K562 (cell line): ENCODE measurements around the gene PARD6A. TPM values are rescaled to one million over a fixed set of nuclear protein-coding genes. Genes with fewer than 3 reads are reported as not detected.

Experiments used
- ATAC-seq: fragments of 200-7000 bp; cut with Tn5 transposase; 3 replicates; pipeline ENCODE4 v1.9.1; 2020; ENCODE audit warnings: moderate library complexity
- BruUV-seq: library from RNA; stranded (reverse); fragments of 400-500 nt; replicated peaks from 2 replicates; lab custom pipeline; 2021; lab: Mats Ljungman, UMichigan
- CTCF ChIA-PET: fragments of 300-600 bp; formaldehyde crosslinking; extraction: SDS; loops from one replicate; lab custom pipeline; 2021; ENCODE audit warnings: low intra/inter-chr PET ratio; lab: Yijun Ruan, JAX
- POLR2A ChIA-PET: fragments of 300-600, 350-650 bp; sonication (Branson Sonifier 250); formaldehyde crosslinking; extraction: SDS; loops from one replicate; lab custom pipeline; 2021; ENCODE audit warnings: antibody characterized with exemption, inconsistent platforms; lab: Yijun Ruan, JAX
- DNase-seq, 4 experiments: peaks; one replicate each; pipeline versions ENCODE4 v3.0.0 to v3.0.0-alpha.2; 2011 to 2018; ENCODE audit warnings: low spot score in 3 of 4, mixed read lengths in 3 of 4; ENCODE audit errors: extremely low read depth in 1 of 4
- FAIRE-seq: peaks from 2 replicates; lab custom pipeline; 2011; peaks lifted over from hg19 to GRCh38; lab: Jason Lieb, UNC
- H2AFZ ChIP-seq: 2 replicates; pipeline ENCODE4 v1.6.0; 2011; ENCODE audit warnings: low read depth, low read length, control low read depth, inconsistent platforms
- H3K27ac ChIP-seq: fragments of 200-600 bp; 3 replicates; pipeline ENCODE4 v1.8.0; 2011; ENCODE audit warnings: low read depth, mild to moderate bottlenecking, control low read depth, inconsistent platforms, low read length, moderate library complexity, mixed read lengths; ENCODE audit errors: extremely low read depth
- H3K27me3 ChIP-seq, 2 experiments: fragments of 300-600 bp in 1 of 2; 2 replicates in 1 of 2; 3 replicates in 1 of 2; pipeline versions ENCODE4 v1.6.0 to v1.8.0; 2011; ENCODE audit warnings: inconsistent platforms in 2 of 2, low read length in 2 of 2, mild to moderate bottlenecking in 1 of 2, mixed read lengths in 1 of 2, moderate library complexity in 1 of 2; ENCODE audit not compliant: control insufficient read depth in 2 of 2, insufficient read depth in 2 of 2
- H3K36me3 ChIP-seq: fragments of 300-600 bp; 3 replicates; pipeline ENCODE4 v1.8.0; 2011; ENCODE audit warnings: mild to moderate bottlenecking, low read length, inconsistent platforms; ENCODE audit not compliant: control insufficient read depth, insufficient read depth
- H3K4me1 ChIP-seq, 2 experiments: fragments of 200-600 bp in 1 of 2; replicated peaks in 1 of 2; 2 replicates in 1 of 2; 3 replicates in 1 of 2; pipeline versions ENCODE4 v1.5.1 to v1.8.0; 2011; ENCODE audit warnings: inconsistent platforms in 2 of 2, low read length in 2 of 2, mild to moderate bottlenecking in 1 of 2, mixed read lengths in 1 of 2, moderate library complexity in 1 of 2; ENCODE audit not compliant: control insufficient read depth in 2 of 2, insufficient read depth in 2 of 2
- H3K4me2 ChIP-seq: 2 replicates; pipeline ENCODE4 v1.6.1; 2011; ENCODE audit warnings: low read length, control low read depth, inconsistent platforms, mixed read lengths; ENCODE audit not compliant: insufficient read depth
- H3K4me3 ChIP-seq: fragments of 200-600 bp; sonication (generic), shearing (Covaris generic); 2 replicates; pipeline ENCODE4 v1.5.1; 2016; ENCODE audit warnings: control low read depth, inconsistent platforms
- H3K79me2 ChIP-seq: fragments of 200-600 bp; 3 replicates; pipeline ENCODE4 v1.8.0; 2011; ENCODE audit warnings: low read length, inconsistent platforms; ENCODE audit not compliant: control insufficient read depth, insufficient read depth
- H3K9ac ChIP-seq, 2 experiments: 2 replicates each; pipeline versions ENCODE4 v1.6.0 to v1.6.1; 2011; ENCODE audit warnings: low read depth in 2 of 2, low read length in 2 of 2, control low read depth in 1 of 2, inconsistent platforms in 1 of 2, mild to moderate bottlenecking in 1 of 2, mixed read lengths in 1 of 2; ENCODE audit not compliant: insufficient read depth in 1 of 2
- H3K9me1 ChIP-seq: one replicate; pipeline ENCODE4 v1.6.0; 2011; ENCODE audit warnings: inconsistent platforms, mild to moderate bottlenecking, low read length, moderate library complexity; ENCODE audit not compliant: control insufficient read depth, insufficient read depth
- H3K9me3 ChIP-seq: replicated peaks from 2 replicates; pipeline ENCODE4 v1.5.1; 2011; ENCODE audit warnings: low read depth, low read length, inconsistent platforms; ENCODE audit not compliant: control insufficient read depth, insufficient read depth
- H4K20me1 ChIP-seq: replicated peaks from 2 replicates; pipeline ENCODE4 v1.6.1; 2011; ENCODE audit warnings: low read length, inconsistent platforms, mixed read lengths; ENCODE audit not compliant: control insufficient read depth, insufficient read depth
- TAL1 ChIP-seq: fragments of 450-650 bp; IDR thresholded peaks from 2 replicates; pipeline ENCODE4 v1.6.1; 2016; ENCODE audit warnings: mild to moderate bottlenecking
- ZNF263 ChIP-seq: sonication (generic); formaldehyde crosslinking; IDR thresholded peaks from 2 replicates; pipeline ENCODE4 v1.8.0; 2022; ENCODE audit warnings: mild to moderate bottlenecking, missing genetic modification reagents, borderline replicate concordance
- ZNF407 ChIP-seq: fragments of 450-650 bp; IDR thresholded peaks from 2 replicates; pipeline ENCODE4 v1.6.1; 2016; ENCODE audit warnings: low read depth
- WGBS: fragments of 100-300 bp; shearing (Covaris generic); methylation state at CpG from one replicate; pipeline ENCODE4 v1.1.6; 2016; ENCODE audit warnings: low coverage, mixed read lengths; ENCODE audit not compliant: insufficient coverage; ENCODE audit errors: missing lambda C conversion rate; 5-methylcytosine and 5-hydroxymethylcytosine counted together
- in situ Hi-C: fragments of 300-500 bp; cut with MboI; formaldehyde crosslinking; loops from 4 replicates; pipeline ENCODE4 v1.15.0; 2018; ENCODE audit warnings: inconsistent platforms, mixed read lengths
- intact Hi-C: fragments of 100-400 bp; cut with micrococcal nuclease; formaldehyde crosslinking; loops from 2 replicates; pipeline ENCODE4 v1.14.2; 2022
- polyA plus RNA-seq, 8 experiments: library from polyadenylated mRNA; depleted of rRNA in 4 of 8; stranded (reverse) in 5 of 8; unstranded in 3 of 8; fragments of >200 nt; fragmentation: Nextera tagmentation in 2 of 8; fragmentation: Illumina TruSeq in 1 of 8; extraction: Ambion mirVana in 2 of 8; extraction: Trizol in 1 of 8; gene quantifications; 2 replicates each; pipeline versions ENCODE4 v1.2.1 to v1.2.3, GENCODE V29; 2011 to 2014; ENCODE audit warnings: inconsistent platforms in 1 of 8, missing spikeins in 1 of 8
- total RNA-seq, 7 experiments: library from RNA; depleted of rRNA in 6 of 7; stranded (reverse); fragments of >200 nt in 6 of 7; fragmentation: Illumina TruSeq in 2 of 7; extraction: Trizol in 2 of 7; gene quantifications; 2 replicates each; pipeline versions ENCODE4 v1.2.1 to v1.2.3, GENCODE V29; 2011 to 2021; ENCODE audit warnings: low replicate concordance in 1 of 7
- TF ChIP-seq, protein P1 (sequence below): sonication (generic); formaldehyde crosslinking; IDR thresholded peaks from 2 replicates; pipeline ENCODE4 v1.4.0; 2020; ENCODE audit warnings: mild to moderate bottlenecking, missing genetic modification reagents

The PARD6A gene
- total and polyA plus RNA-seq, 9 of the 15 experiments (the other 6 are each of a cell fraction or from before 2014, with no cell fraction given), result 0.04 to 2.0 (median 0.44) TPM

DNA sequence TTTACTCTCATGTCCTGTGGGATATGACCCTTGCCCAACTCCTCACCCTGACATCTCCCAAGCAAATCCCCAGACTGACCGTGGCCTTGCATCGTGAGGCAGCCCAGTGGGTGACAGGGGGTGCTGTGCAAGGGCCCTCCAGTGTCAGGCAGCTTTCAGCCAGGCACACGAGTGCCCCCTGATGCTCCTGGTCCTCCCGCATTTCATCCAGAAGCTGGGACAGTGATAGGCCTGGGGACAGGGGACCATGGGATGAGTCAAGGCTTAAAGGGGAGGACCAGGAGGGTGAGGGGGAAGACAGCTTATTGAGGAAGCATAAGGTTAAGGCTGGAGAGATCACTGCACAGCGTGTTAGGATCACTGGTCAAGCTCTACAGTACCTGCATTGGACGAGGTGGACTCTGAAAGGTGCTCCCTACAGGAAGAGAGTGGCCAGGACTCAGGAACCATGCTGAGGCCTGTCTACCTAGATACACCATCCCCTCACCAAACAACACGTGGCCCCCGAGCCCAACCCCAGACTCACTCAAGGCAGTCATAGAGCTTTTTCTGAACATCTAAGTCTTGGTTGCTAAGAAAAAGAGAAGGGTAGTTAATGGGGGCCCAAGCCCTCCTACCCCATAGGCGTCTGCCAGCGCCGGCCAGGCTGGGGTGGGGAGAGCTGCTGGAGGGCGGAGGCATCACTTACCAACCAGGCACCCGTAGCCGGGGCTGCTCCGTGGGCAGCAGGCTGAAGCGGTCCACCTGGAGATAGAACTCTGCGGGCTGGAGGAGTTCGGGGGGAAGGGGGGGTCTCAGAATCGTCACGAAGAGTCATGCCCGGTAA is 1.7 kb upstream of the PARD6A start:
- Histone ChIP-seq H3K4me2 (peak overlapping the region; percentile 99), H3K9ac (peak overlapping the region; percentile 73 to 96), H3K9me3 (no peaks in the 10 kb centered on the region), H3K27ac (no peak overlapping the region; the same call in 2 of the 3 replicates), H3K4me3 (peak overlapping the region; percentile 58), H2AFZ (peak overlapping the region; percentile 99; the same call in 1 of the 2 replicates), H4K20me1 (peaks cover 13% of the 10 kb centered on the region; the same call in 1 of the 2 replicates), H3K9me1 (no peaks in the 10 kb centered on the region), H3K79me2 (peaks cover 14% of the 10 kb centered on the region), H3K36me3 (peaks cover 19% of the 10 kb centered on the region), H3K27me3 (peaks cover 0 to 8% of the 10 kb centered on the region in 2 experiments; a peak in 2 of 5 replicates), H3K4me1 (peaks cover 4 to 62% of the 10 kb centered on the region in 2 experiments; a peak in 4 of 5 replicates)
- CTCF ChIA-PET, result no interaction called here
- POLR2A ChIA-PET, result interaction anchor here (0.6 to 1.4 kb wide), 2 partner anchors 100 to 527 kb away, joined by 3 to 4 read pairs; no protein-coding TSS in a partner anchor
- TF ChIP-seq ZNF263 (CRISPR knock-in tag) (peak; percentile 86), TAL1 (no peak), ZNF407 (peak; percentile 71)
- TF ChIP-seq, protein P1, sequence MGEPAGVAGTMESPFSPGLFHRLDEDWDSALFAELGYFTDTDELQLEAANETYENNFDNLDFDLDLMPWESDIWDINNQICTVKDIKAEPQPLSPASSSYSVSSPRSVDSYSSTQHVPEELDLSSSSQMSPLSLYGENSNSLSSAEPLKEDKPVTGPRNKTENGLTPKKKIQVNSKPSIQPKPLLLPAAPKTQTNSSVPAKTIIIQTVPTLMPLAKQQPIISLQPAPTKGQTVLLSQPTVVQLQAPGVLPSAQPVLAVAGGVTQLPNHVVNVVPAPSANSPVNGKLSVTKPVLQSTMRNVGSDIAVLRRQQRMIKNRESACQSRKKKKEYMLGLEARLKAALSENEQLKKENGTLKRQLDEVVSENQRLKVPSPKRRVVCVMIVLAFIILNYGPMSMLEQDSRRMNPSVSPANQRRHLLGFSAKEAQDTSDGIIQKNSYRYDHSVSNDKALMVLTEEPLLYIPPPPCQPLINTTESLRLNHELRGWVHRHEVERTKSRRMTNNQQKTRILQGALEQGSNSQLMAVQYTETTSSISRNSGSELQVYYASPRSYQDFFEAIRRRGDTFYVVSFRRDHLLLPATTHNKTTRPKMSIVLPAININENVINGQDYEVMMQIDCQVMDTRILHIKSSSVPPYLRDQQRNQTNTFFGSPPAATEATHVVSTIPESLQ (CRISPR knock-in tag), result 0 out of 2 replicates have a peak, but pooled peaks have one; percentile 11
- ATAC-seq (no peak), DNase-seq (peak in 1 of 4 experiments; percentile 33), FAIRE-seq (peak; percentile 26)
- no TSS peak for BruUV-seq
- intact Hi-C loops (no loop called here), in situ Hi-C loops (no loop called here)
- 29% methylated on average over 21 of the region's 21 CpGs for WGBS
